ENCODE results near the gene CTNS. TPM values are rescaled to one million over a fixed set of nuclear protein-coding genes. Genes with fewer than 3 reads are reported as not detected.

CTNS gene
- total RNA-seq, result 10.0 TPM
- polyA plus RNA-seq, result 10 to 100 TPM; 10.2 to 11.5 (median 10.4) TPM

DNA sequence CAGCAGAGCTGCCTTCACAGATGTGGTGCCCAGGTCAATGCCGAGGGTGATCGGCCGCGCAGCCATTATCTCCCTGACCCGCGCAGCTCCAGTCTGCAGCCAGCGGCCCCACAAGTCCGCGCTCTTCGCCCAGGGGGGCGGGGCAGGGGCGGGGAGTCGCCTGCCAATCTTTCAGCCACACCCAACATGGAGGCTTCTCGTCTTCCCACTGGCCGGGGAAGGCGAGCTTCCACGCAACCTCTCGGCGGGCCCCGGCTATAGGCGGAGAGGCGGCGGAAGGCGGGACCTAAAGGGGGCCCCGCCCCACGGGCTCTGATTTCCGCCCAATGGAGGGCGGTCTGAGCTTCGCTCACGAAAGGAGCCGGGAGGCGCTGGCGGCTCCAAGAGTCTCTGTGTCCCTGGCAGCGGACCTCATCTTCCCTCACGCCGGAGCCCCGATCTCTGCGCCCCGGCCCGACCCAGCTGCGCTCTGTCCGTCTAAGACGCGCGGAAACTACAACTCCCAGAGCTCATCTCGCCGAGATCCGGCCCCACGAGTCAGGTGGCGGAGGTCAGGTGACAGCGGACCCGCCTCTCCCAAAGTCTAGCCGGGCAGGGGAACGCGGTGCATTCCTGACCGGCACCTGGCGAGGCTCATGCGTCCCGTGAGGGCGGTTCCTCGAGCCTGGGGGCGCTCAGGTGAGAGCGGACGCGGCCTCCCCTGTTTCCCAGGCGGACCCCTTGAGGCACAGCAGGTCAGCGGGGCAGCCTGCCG is at the start of gene CTNS, which contains the start of gene SHPK:
Gene CTNS, plus strand, starts transcription at position 607 of the 754 bp plus-strand sequence. CDS start 3,447 bp downstream, outside the sequence.
Gene SHPK, minus strand, starts transcription at position 97 of the 754 bp plus-strand sequence. Its CDS starts 31 bp downstream, at position 66.
- Histone ChIP-seq H3K27ac (ENCODE audit: insufficient read depth, low read length, poor library complexity, severe bottlenecking) (peak within 1 kb of the TSS; percentile 97), H3K27me3 (ENCODE audit: control insufficient read depth, insufficient read depth, low read length) (no peaks in the 10 kb centered on the region), H3K4me3 (ENCODE audit: low read depth, low read length) (peak within 1 kb of the TSS; percentile 66), H3K4me1 (ENCODE audit: control insufficient read depth, insufficient read depth, low read length, poor library complexity, severe bottlenecking) (peaks cover 16% of the 10 kb centered on the region), H3K9me3 (ENCODE audit: control insufficient read depth in 2 of 2, low read length in 2 of 2) (no peaks in the 10 kb centered on the region), H3K36me3 (ENCODE audit: control insufficient read depth, insufficient read depth, low read length) (peaks cover 4% of the 10 kb centered on the region)
- Mint-ChIP-seq H3K36me3 (peaks cover 12% of the 10 kb centered on the region), H3K9me3 (no peaks in the 10 kb centered on the region), H3K27ac (peak within 1 kb of the TSS; percentile 96 to 99 (median 98)), H3K4me1 (peaks cover 7 to 46% (median 24%) of the 10 kb centered on the region in 4 donors), H3K27me3 (no peaks in the 10 kb centered on the region), H3K4me3 (peak within 1 kb of the TSS; percentile 94 to 100 (median 97))
- DNase-seq (peak; percentile 93 to 96 (median 95)), ATAC-seq (ENCODE audit: low read depth in 2 of 2) (peak; percentile 98)

DNA sequence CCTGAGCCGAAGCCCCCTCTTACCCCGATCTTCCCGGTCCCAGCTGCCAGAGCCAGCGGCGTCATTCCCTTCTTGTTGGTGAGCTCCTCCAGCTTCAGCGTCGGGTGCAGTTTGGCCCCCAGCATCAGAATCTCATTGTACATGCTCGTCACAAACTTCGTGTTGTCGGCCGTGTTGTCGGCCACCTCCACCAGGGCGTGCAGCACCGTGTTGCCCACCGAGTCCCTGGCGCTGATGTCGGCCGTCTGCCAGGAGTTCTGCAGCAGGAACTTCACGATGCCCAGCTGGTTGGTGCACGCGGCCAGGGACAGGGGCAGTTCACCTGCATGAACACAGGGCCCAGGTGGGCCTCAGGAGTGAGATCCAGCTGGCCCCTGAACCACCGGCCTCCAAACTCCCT is 46.8 kb upstream of the CTNS start:
- no peak overlapping the region for H3K27ac ChIP-seq (ENCODE audit: insufficient read depth, low read length, poor library complexity, severe bottlenecking)
- Mint-ChIP-seq H3K27ac (no peak overlapping the region), H3K4me3 (no peak overlapping the region), H3K27me3 (no peaks in the 10 kb centered on the region), H3K36me3 (peaks cover 23% of the 10 kb centered on the region), H3K4me1 (no peaks in the 10 kb centered on the region), H3K9me3 (no peaks in the 10 kb centered on the region)
- DNase-seq (no peak), ATAC-seq (ENCODE audit: low read depth in 2 of 2) (no peak)
- no peaks in the 10 kb centered on the region for H3K4me1 ChIP-seq (ENCODE audit: control insufficient read depth, insufficient read depth, low read length, poor library complexity, severe bottlenecking)
- H3K36me3 ChIP-seq (ENCODE audit: control insufficient read depth, insufficient read depth, low read length), result peaks cover 13% of the 10 kb centered on the region
- no peaks in the 10 kb centered on the region for H3K9me3 ChIP-seq (ENCODE audit: control insufficient read depth in 2 of 2, low read length in 2 of 2)
- no peaks in the 10 kb centered on the region for H3K27me3 ChIP-seq (ENCODE audit: control insufficient read depth, insufficient read depth, low read length)
- H3K4me3 ChIP-seq (ENCODE audit: low read depth, low read length), result no peak overlapping the region

DNA sequence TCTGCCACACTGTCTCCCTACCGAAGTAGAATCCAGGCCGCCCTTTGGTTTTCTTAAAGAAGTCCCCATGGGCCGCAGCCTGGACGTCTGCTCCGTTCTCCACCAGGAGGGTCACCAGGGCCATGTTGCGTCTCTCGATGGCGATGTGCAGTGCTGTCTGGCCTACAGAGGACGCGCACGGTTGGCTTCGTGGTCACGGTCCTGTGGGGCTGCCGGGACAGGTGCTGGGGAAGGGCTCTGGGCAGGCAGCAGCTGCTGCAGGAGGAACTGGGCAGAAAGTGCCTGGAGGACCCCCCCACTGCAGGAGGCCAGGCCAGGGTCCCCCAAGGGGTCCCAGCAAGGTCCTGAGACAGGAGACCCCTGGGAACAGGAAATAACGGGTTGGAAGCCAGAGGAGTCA is 46.3 kb upstream of the CTNS start:
- no peaks in the 10 kb centered on the region for H3K27me3 Mint-ChIP-seq
- H3K9me3 Mint-ChIP-seq, result no peaks in the 10 kb centered on the region
- H3K27ac ChIP-seq (ENCODE audit: insufficient read depth, low read length, poor library complexity, severe bottlenecking), result no peak overlapping the region
- no peaks in the 10 kb centered on the region for H3K4me1 Mint-ChIP-seq
- no peak overlapping the region for H3K4me3 ChIP-seq (ENCODE audit: low read depth, low read length)
- DNase-seq (no peak), ATAC-seq (ENCODE audit: low read depth in 2 of 2) (no peak)
- H3K27me3 ChIP-seq (ENCODE audit: control insufficient read depth, insufficient read depth, low read length), result no peaks in the 10 kb centered on the region
- H3K36me3 ChIP-seq (ENCODE audit: control insufficient read depth, insufficient read depth, low read length), result peaks cover 13% of the 10 kb centered on the region
- no peak overlapping the region for H3K27ac Mint-ChIP-seq
- H3K36me3 Mint-ChIP-seq, result peaks cover 23% of the 10 kb centered on the region
- no peak overlapping the region for H3K4me3 Mint-ChIP-seq
- H3K9me3 ChIP-seq (ENCODE audit: control insufficient read depth in 2 of 2, low read length in 2 of 2), result no peaks in the 10 kb centered on the region
- no peaks in the 10 kb centered on the region for H3K4me1 ChIP-seq (ENCODE audit: control insufficient read depth, insufficient read depth, low read length, poor library complexity, severe bottlenecking)

DNA sequence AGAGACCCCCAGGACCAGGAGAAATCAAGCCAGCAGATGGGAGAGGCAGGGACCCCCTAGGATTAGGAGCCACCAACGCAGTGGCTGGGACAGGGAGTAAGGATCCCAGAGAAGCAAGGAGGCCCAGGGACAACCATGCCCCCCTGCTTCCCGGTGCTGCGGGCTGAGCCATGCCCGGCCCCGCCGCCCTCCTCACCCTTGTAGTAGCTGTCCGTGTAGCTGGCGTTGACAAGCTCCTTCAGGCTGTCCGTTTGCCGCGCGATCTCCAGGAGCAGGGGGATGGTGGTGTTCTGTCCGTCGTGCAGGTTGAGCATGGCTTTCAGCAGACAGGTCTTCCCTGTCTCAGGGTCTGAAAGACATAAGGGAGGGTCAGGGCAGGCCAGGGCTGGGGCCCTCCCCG is 45.8 kb upstream of the CTNS start:
- Histone ChIP-seq H3K27ac (ENCODE audit: insufficient read depth, low read length, poor library complexity, severe bottlenecking) (no peak overlapping the region), H3K4me1 (ENCODE audit: control insufficient read depth, insufficient read depth, low read length, poor library complexity, severe bottlenecking) (no peaks in the 10 kb centered on the region), H3K9me3 (ENCODE audit: control insufficient read depth in 2 of 2, low read length in 2 of 2) (no peaks in the 10 kb centered on the region), H3K4me3 (ENCODE audit: low read depth, low read length) (no peak overlapping the region), H3K36me3 (ENCODE audit: control insufficient read depth, insufficient read depth, low read length) (peaks cover 13% of the 10 kb centered on the region), H3K27me3 (ENCODE audit: control insufficient read depth, insufficient read depth, low read length) (no peaks in the 10 kb centered on the region)
- H3K27me3 Mint-ChIP-seq, result no peaks in the 10 kb centered on the region
- H3K36me3 Mint-ChIP-seq, result peaks cover 23% of the 10 kb centered on the region
- H3K27ac Mint-ChIP-seq, result no peak overlapping the region
- no peaks in the 10 kb centered on the region for H3K9me3 Mint-ChIP-seq
- H3K4me3 Mint-ChIP-seq, result no peak overlapping the region
- DNase-seq, result no peak
- H3K4me1 Mint-ChIP-seq, result no peaks in the 10 kb centered on the region
- no peak for ATAC-seq (ENCODE audit: low read depth in 2 of 2)

DNA sequence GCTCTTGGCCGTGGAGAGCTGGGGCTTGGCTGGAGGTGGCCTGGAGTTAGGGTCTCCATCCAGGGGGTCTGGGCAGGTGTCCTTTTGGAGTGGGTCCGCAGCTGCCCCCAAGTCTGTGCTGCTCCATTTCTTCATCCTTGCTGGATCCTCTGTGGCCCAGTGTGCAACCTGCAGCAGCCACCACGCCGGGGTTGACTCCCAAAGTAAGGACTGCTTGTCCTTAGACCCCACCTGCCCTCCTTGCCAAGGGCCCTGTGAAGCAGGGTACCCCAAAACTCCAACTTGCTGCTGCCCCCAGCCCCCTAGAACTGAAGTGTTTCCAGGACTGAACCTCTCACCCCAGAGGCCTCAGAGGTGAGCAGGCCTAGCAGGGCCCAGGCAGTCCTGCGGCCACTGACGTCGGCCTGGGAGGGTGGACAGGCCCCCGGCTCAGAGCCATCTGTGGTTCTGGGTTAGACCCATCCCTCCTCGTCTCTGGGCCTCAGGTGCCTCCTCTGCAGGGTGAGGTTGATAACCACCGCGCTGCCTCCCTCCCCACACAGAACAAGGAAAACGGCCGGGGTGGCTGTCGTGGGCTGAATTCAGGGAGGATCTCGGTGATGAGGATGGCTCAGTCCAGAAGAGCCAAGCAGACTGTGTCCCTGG is 44.2 kb upstream of the CTNS start:
- Histone ChIP-seq H3K9me3 (ENCODE audit: control insufficient read depth in 2 of 2, low read length in 2 of 2) (no peaks in the 10 kb centered on the region), H3K4me1 (ENCODE audit: control insufficient read depth, insufficient read depth, low read length, poor library complexity, severe bottlenecking) (no peaks in the 10 kb centered on the region), H3K27ac (ENCODE audit: insufficient read depth, low read length, poor library complexity, severe bottlenecking) (no peak overlapping the region), H3K27me3 (ENCODE audit: control insufficient read depth, insufficient read depth, low read length) (no peaks in the 10 kb centered on the region), H3K4me3 (ENCODE audit: low read depth, low read length) (no peak overlapping the region), H3K36me3 (ENCODE audit: control insufficient read depth, insufficient read depth, low read length) (peaks cover 8% of the 10 kb centered on the region)
- no peaks in the 10 kb centered on the region for H3K9me3 Mint-ChIP-seq
- no peak overlapping the region for H3K4me3 Mint-ChIP-seq
- H3K4me1 Mint-ChIP-seq, result no peaks in the 10 kb centered on the region
- no peaks in the 10 kb centered on the region for H3K27me3 Mint-ChIP-seq
- peaks cover 17% of the 10 kb centered on the region for H3K36me3 Mint-ChIP-seq
- no peak for ATAC-seq (ENCODE audit: low read depth in 2 of 2)
- no peak for DNase-seq
- H3K27ac Mint-ChIP-seq, result no peak overlapping the region

DNA sequence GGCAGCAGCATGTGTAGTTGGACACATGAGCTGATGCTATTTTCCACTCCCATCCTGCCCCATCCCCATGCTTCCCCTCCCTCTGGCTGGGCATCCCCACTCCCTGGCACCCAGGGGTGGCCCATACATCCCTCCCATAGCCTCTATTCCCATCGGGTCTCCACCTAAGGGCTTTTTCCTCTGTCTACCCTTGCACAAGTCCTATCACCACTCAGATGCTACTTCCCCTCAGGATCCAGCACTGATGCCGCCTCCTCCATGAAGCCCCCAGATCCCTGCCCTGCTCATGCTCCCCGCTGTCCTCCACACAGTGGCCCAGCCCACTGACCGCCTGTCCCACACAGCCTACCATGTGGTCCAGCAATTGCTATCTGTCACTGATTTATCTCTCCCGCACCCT is 43.2 kb upstream of the CTNS start:
- no peaks in the 10 kb centered on the region for H3K27me3 ChIP-seq (ENCODE audit: control insufficient read depth, insufficient read depth, low read length)
- H3K4me3 ChIP-seq (ENCODE audit: low read depth, low read length), result no peak overlapping the region
- peaks cover 8% of the 10 kb centered on the region for H3K36me3 ChIP-seq (ENCODE audit: control insufficient read depth, insufficient read depth, low read length)
- Mint-ChIP-seq H3K4me1 (no peaks in the 10 kb centered on the region), H3K27me3 (no peaks in the 10 kb centered on the region), H3K36me3 (peaks cover 17% of the 10 kb centered on the region), H3K4me3 (no peak overlapping the region), H3K27ac (no peak overlapping the region), H3K9me3 (no peaks in the 10 kb centered on the region)
- H3K27ac ChIP-seq (ENCODE audit: insufficient read depth, low read length, poor library complexity, severe bottlenecking), result no peak overlapping the region
- ATAC-seq (ENCODE audit: low read depth in 2 of 2), result no peak
- no peaks in the 10 kb centered on the region for H3K4me1 ChIP-seq (ENCODE audit: control insufficient read depth, insufficient read depth, low read length, poor library complexity, severe bottlenecking)
- no peak for DNase-seq
- no peaks in the 10 kb centered on the region for H3K9me3 ChIP-seq (ENCODE audit: control insufficient read depth in 2 of 2, low read length in 2 of 2)

DNA sequence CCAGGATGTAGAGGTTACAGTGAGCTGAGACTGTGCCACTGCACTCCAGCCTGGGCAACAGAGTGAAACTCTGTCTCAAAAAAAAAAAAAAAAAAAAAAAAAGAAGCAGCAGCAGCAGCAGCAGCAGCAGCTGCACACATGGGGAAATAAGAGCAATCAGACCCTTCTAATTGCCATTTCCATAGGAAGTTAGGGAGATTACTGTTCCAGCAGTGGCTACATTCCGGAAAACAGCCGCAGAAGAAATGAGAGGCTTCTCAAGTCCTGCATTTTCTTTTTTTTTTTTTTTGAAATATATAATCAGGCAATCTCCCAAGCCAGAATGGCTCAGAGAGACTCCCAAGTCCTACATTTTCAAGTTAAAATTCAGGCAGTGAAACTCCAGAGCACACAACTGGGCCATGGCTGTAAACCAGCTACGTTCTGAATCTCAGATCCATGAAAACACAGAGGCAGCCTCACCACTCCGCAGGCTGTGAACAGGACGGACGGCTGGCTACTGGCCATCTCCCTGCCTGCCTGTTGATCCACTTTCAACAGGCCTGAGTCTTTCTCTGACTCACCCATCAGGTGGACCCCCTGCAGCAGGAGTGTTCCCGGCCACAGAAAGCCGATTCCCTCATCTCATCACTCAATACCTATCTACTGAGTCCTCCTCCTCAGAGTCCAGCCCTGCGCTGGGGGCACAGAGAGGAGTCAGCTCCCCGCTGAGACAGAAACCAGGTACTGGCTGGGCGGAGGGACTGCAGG is 42.3 kb upstream of the CTNS start:
- Mint-ChIP-seq H3K27ac (no peak overlapping the region), H3K36me3 (peaks cover 14% of the 10 kb centered on the region), H3K4me3 (no peak overlapping the region), H3K9me3 (no peaks in the 10 kb centered on the region), H3K4me1 (no peaks in the 10 kb centered on the region), H3K27me3 (no peaks in the 10 kb centered on the region)
- Histone ChIP-seq H3K36me3 (ENCODE audit: control insufficient read depth, insufficient read depth, low read length) (peaks cover 8% of the 10 kb centered on the region), H3K4me3 (ENCODE audit: low read depth, low read length) (no peak overlapping the region), H3K27ac (ENCODE audit: insufficient read depth, low read length, poor library complexity, severe bottlenecking) (no peak overlapping the region), H3K4me1 (ENCODE audit: control insufficient read depth, insufficient read depth, low read length, poor library complexity, severe bottlenecking) (no peaks in the 10 kb centered on the region), H3K9me3 (ENCODE audit: control insufficient read depth in 2 of 2, low read length in 2 of 2) (no peaks in the 10 kb centered on the region), H3K27me3 (ENCODE audit: control insufficient read depth, insufficient read depth, low read length) (no peaks in the 10 kb centered on the region)
- ATAC-seq (ENCODE audit: low read depth in 2 of 2), result no peak
- no peak for DNase-seq
